Kidney (tissue), 14 donors: Measurements from ENCODE around the gene EDA. TPM values are rescaled to one million over a fixed set of nuclear protein-coding genes. Genes with fewer than 3 reads are reported as not detected.

ENCODE experiments used
- DNase-seq, 5 donors: peaks; one replicate each; pipeline ENCODE4 v3.0.0-alpha.2; 2013 to 2020
- FAIRE-seq: peaks from 2 replicates; lab custom pipeline; 2012; peaks lifted over from hg19 to GRCh38; lab: Jason Lieb, UNC
- H3K27ac ChIP-seq, 2 donors: one replicate each; pipeline ENCODE4 v1.7.0; 2013; ENCODE audit warnings: low read depth in 2 of 2, low read length in 2 of 2, inconsistent platforms in 1 of 2
- H3K27me3 ChIP-seq: one replicate; pipeline ENCODE4 v1.7.1; 2013; ENCODE audit warnings: low read length, inconsistent platforms; ENCODE audit not compliant: control insufficient read depth, insufficient read depth
- H3K36me3 ChIP-seq, 3 donors: one replicate each; pipeline versions ENCODE4 v1.7.0 to v1.7.1; 2013; ENCODE audit warnings: low read length in 3 of 3, control low read depth in 1 of 3, inconsistent platforms in 1 of 3; ENCODE audit not compliant: insufficient read depth in 3 of 3, control insufficient read depth in 2 of 3
- H3K4me1 ChIP-seq, 3 donors: one replicate each; pipeline versions ENCODE4 v1.7.0 to v1.7.1; 2013; ENCODE audit warnings: low read length in 3 of 3, inconsistent platforms in 1 of 3, low read depth in 1 of 3; ENCODE audit not compliant: control insufficient read depth in 2 of 3, insufficient read depth in 2 of 3
- H3K4me3 ChIP-seq, 3 donors: one replicate each; pipeline versions ENCODE4 v1.7.0 to v1.8.1; 2013; ENCODE audit warnings: low read length in 3 of 3, control low read depth in 1 of 3, inconsistent platforms in 1 of 3
- H3K9ac ChIP-seq, 3 donors: one replicate each; pipeline versions ENCODE4 v1.7.0 to v1.7.1; 2013; ENCODE audit warnings: low read length in 3 of 3, control low read depth in 1 of 3, inconsistent platforms in 1 of 3
- H3K9me3 ChIP-seq, 3 donors: one replicate each; pipeline versions ENCODE4 v1.7.0 to v1.7.1; 2013; ENCODE audit warnings: low read length in 3 of 3, control low read depth in 1 of 3, inconsistent platforms in 1 of 3; ENCODE audit not compliant: control insufficient read depth in 2 of 3, insufficient read depth in 1 of 3
- intact Hi-C: fragments of 100-400 bp; cut with DNase I; formaldehyde crosslinking; loops from one replicate; pipeline ENCODE4 v1.11.1; 2022
- polyA plus RNA-seq: library from polyadenylated mRNA; stranded (reverse); fragments of 350-450 nt; fragmentation: Illumina TruSeq; extraction: RNeasy Lipid Tissue Mini Kit (QIAGEN cat#74804); gene quantifications from one replicate; pipeline ENCODE4 v1.2.3, GENCODE V29; 2014; ENCODE audit warnings: low read depth, low replicate concordance; ENCODE audit not compliant: insufficient read depth
- total RNA-seq: library from RNA; stranded (reverse); fragmentation: NEBNext Ultra II Directional; extraction: Animal tissue kit (Norgen Biotek cat#: 25700); gene quantifications from one replicate; pipeline ENCODE4 v1.2.1, GENCODE V29; 2021
- TF ChIP-seq, protein P1 (sequence below): IDR thresholded peaks from 3 replicates; pipeline ENCODE4 v1.5.1; 2012; ENCODE audit warnings: mild to moderate bottlenecking, moderate library complexity, borderline replicate concordance; ENCODE audit not compliant: insufficient read depth; ENCODE audit errors: extremely low read depth
- donor health status: control.
- donor health status: control.
- donor health status: control.
- donor health status: control.
- donor health status: control.
- donor health status: DM: yes; HTN: yes; CAD: no.
- donor health status: Normal renal cell carcinoma (clear cell type).

The EDA gene
- total and polyA plus RNA-seq, 2 donors from 2014 or later, result 2.9 to 4.2 TPM

DNA sequence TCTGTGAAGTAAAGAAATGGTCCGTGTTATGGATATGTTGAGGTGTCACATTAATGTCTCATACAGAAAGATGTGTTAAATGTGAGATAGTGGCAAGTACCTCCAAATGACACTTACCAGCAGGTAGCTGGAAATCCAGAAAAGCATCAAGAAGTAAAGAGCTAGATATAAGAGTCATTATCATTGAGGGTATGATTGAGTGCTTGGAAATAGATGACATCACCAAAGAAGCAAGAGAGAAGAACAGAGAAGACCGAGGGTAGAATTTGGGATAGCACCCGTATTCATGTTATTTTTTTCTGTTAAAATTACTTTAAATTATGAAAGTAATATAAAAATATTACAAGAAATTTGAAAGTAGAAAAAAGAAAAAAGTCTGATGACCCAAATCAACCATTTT lies 15.7 kb upstream of the EDA start:
- Histone ChIP-seq H3K9me3 (no peaks in the 10 kb centered on the region), H3K4me3 (no peak overlapping the region), H3K4me1 (peaks cover 0 to 2% (median 0%) of the 10 kb centered on the region in 3 donors), H3K36me3 (no peaks in the 10 kb centered on the region), H3K27me3 (no peaks in the 10 kb centered on the region), H3K9ac (no peak overlapping the region), H3K27ac (no peak overlapping the region)
- FAIRE-seq (peak; percentile 46), DNase-seq (no peak)
- intact Hi-C loops, result no loop called here
- TF ChIP-seq, protein P1, sequence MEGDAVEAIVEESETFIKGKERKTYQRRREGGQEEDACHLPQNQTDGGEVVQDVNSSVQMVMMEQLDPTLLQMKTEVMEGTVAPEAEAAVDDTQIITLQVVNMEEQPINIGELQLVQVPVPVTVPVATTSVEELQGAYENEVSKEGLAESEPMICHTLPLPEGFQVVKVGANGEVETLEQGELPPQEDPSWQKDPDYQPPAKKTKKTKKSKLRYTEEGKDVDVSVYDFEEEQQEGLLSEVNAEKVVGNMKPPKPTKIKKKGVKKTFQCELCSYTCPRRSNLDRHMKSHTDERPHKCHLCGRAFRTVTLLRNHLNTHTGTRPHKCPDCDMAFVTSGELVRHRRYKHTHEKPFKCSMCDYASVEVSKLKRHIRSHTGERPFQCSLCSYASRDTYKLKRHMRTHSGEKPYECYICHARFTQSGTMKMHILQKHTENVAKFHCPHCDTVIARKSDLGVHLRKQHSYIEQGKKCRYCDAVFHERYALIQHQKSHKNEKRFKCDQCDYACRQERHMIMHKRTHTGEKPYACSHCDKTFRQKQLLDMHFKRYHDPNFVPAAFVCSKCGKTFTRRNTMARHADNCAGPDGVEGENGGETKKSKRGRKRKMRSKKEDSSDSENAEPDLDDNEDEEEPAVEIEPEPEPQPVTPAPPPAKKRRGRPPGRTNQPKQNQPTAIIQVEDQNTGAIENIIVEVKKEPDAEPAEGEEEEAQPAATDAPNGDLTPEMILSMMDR, result no peak

DNA sequence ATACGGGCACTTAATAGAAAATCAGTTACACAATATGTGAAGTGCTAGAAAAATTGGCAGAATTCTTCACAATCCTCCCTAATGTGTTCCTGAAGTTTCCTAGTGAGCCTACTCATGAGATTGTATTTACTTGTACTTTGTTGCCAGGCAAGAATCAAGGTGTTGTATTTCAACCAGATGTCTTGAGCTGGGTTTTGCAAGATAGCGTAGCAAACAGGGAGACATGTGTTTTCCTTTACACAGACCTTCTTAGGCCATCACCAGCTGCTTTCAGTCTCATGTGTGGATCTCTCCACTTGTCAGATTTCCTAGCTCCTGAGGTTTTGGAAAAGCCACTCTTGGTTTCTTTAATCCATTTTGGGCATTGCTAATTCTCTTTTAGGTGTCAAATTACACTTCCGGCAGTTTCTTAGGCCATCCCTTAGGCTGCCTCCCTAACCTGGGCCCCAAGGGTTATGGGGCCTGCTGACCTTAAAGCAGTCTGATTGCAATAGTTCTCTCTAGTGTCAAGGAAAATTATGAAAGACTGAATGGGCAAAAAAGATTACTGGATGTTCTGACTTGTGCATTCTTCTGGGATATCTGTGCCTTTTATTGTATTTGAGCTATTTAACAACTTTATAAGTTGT lies 12.2 kb upstream of the EDA start:
- TF ChIP-seq, protein P1, result no peak
- no peak overlapping the region for H3K4me3 ChIP-seq
- DNase-seq (peak in 3 of 5 donors; percentile 15 to 58 (median 49)), FAIRE-seq (peak; percentile 6)
- H3K9me3 ChIP-seq, result no peaks in the 10 kb centered on the region
- H3K27ac ChIP-seq, result no peak overlapping the region
- no peaks in the 10 kb centered on the region for H3K36me3 ChIP-seq
- H3K4me1 ChIP-seq, result peaks cover 0 to 7% (median 0%) of the 10 kb centered on the region in 3 donors
- intact Hi-C loops, result no loop called here
- H3K27me3 ChIP-seq, result no peaks in the 10 kb centered on the region
- no peak overlapping the region for H3K9ac ChIP-seq

DNA sequence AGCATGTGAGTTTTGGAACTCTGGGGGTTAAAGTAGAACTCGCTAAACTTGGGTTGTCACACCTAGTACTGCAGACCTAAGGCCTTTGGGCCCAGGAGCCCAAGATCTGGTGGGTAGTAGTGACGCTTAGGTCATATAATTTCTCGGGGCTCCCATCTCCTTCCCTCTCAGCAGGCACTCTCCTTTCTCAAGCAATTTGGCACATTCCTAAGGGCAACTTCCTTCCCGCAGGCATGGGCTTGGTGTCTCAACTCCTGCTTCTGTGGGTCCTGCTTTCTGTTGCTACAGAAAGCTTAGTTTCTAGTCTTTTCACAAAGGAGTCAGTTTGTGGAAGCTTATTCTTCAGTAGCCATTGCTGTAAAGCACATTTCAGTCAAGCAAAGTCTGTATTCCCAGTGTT lies 10.4 kb upstream of the EDA start:
- no peak overlapping the region for H3K9ac ChIP-seq
- no peak overlapping the region for H3K27ac ChIP-seq
- TF ChIP-seq, protein P1, result no peak
- no peaks in the 10 kb centered on the region for H3K9me3 ChIP-seq
- no peaks in the 10 kb centered on the region for H3K27me3 ChIP-seq
- H3K4me3 ChIP-seq, result no peak overlapping the region
- FAIRE-seq, result no peak
- H3K4me1 ChIP-seq, result peaks cover 0 to 7% (median 0%) of the 10 kb centered on the region in 3 donors
- intact Hi-C loops, result no loop called here
- DNase-seq, result no peak
- no peaks in the 10 kb centered on the region for H3K36me3 ChIP-seq

DNA sequence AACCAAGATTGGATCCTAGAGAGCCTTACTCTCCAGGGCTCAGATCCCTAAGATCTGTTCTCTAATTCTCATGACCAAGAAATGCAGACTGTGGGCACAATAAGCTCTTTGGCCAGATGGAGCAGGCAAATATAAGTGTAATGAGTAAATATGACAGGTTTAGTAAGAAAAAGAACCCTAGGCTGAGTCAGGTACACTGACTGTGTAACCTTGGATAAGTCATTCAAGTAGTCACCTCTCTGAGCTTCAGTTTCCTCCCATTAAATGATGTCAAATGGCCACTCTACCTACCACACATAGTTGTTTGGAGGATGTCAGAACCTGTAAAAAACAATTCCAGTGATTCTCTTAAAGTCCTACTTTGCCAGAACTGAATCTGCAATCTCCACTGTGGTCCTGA lies 8.3 kb upstream of the EDA start:
- intact Hi-C loops, result no loop called here
- FAIRE-seq (no peak), DNase-seq (no peak)
- Histone ChIP-seq H3K4me3 (no peak overlapping the region), H3K27me3 (no peaks in the 10 kb centered on the region), H3K9me3 (no peaks in the 10 kb centered on the region), H3K9ac (no peak overlapping the region), H3K4me1 (peaks cover 0 to 7% (median 0%) of the 10 kb centered on the region in 3 donors), H3K27ac (no peak overlapping the region), H3K36me3 (no peaks in the 10 kb centered on the region)
- TF ChIP-seq, protein P1, result no peak
